ENCODE measurements around the gene ZNF507.

DNA sequence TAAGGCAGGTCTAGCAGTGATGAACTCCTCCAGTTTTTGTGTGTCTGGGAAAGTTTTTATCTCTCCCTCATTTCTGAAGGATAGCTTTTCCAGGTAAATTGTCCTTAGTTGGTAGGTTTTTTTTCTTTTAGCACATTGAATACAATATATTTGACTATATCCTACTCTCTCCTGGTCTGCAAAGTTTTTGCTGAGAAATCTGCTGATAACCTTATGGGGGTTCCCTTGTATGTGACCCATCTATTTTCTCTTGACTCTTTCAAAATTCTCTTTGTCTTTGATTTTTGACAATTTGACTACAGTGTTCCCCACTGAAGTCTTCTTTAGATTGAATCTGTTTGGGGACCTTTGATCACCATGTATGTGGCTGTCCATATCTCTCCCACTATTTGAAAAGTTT, 42.6 kb upstream of the ZNF507 start:
- TF ChIP-seq RARB (CRISPR knock-in tag; IDR thresholded peaks at IDR 0.05) = no peak
- no peak for TF ChIP-seq ZC3H10 (CRISPR knock-in tag; IDR thresholded peaks at IDR 0.05)
- TF ChIP-seq ZNF8 (CRISPR knock-in tag; IDR thresholded peaks at IDR 0.05) = no peak
- TF ChIP-seq POU6F1 (CRISPR knock-in tag; IDR thresholded peaks at IDR 0.05; ENCODE audit: borderline replicate concordance, low read depth) = no peak
- TF ChIP-seq SNAI2 (CRISPR knock-in tag; IDR thresholded peaks at IDR 0.05) = no peak
- TF ChIP-seq, protein P1, sequence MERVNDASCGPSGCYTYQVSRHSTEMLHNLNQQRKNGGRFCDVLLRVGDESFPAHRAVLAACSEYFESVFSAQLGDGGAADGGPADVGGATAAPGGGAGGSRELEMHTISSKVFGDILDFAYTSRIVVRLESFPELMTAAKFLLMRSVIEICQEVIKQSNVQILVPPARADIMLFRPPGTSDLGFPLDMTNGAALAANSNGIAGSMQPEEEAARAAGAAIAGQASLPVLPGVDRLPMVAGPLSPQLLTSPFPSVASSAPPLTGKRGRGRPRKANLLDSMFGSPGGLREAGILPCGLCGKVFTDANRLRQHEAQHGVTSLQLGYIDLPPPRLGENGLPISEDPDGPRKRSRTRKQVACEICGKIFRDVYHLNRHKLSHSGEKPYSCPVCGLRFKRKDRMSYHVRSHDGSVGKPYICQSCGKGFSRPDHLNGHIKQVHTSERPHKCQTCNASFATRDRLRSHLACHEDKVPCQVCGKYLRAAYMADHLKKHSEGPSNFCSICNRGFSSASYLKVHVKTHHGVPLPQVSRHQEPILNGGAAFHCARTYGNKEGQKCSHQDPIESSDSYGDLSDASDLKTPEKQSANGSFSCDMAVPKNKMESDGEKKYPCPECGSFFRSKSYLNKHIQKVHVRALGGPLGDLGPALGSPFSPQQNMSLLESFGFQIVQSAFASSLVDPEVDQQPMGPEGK (CRISPR knock-in tag; IDR thresholded peaks at IDR 0.05; ENCODE audit: borderline replicate concordance) = no peak
- TF ChIP-seq ZFP3 (CRISPR knock-in tag; IDR thresholded peaks at IDR 0.05) = no peak
- no peak for TF ChIP-seq ISL1 (CRISPR knock-in tag; IDR thresholded peaks at IDR 0.05)
- TF ChIP-seq TOX (CRISPR knock-in tag; IDR thresholded peaks at IDR 0.05; ENCODE audit: borderline replicate concordance) = no peak
- no peak for TF ChIP-seq CSDC2 (CRISPR knock-in tag; IDR thresholded peaks at IDR 0.05)

All from SK-N-SH treated with all-trans-retinoic acid at 6 μM for 48 hours (cell line).